AG04449 (cell line): Measurements from ENCODE around the gene PROSER2.
"Not testable (repeated sequence)": the region's sequence is repeated elsewhere in the genome, so short reads cannot be mapped to it uniquely, and the experiment has no call there.

Source experiments
- CTCF ChIA-PET: fragments of 350-600 bp; formaldehyde crosslinking; extraction: SDS; loops from one replicate; lab custom pipeline; 2021; ENCODE audit warnings: antibody characterized with exemption; lab: Yijun Ruan, JAX
- POLR2A ChIA-PET: fragments of 400-600, 350-600 bp; formaldehyde crosslinking; extraction: SDS; loops from one replicate; lab custom pipeline; 2020; ENCODE audit warnings: antibody characterized with exemption, inconsistent platforms; lab: Yijun Ruan, JAX
- DNase-seq: peaks from one replicate; pipeline ENCODE4 v3.0.0-alpha.2; 2010; ENCODE audit warnings: low read depth, low spot score
- H3K4me3 ChIP-seq: 2 replicates; pipeline ENCODE4 v1.5.1; 2011; ENCODE audit warnings: low read depth, mild to moderate bottlenecking, control low read depth, low read length
- TF ChIP-seq, protein P1 (sequence below): IDR thresholded peaks from one replicate; pipeline ENCODE4 v1.5.1; 2011; ENCODE audit warnings: mild to moderate bottlenecking, moderate library complexity, low read length, control low read depth, inconsistent platforms; ENCODE audit not compliant: insufficient read depth; ENCODE audit errors: missing control alignments

Gene PROSER2

DNA sequence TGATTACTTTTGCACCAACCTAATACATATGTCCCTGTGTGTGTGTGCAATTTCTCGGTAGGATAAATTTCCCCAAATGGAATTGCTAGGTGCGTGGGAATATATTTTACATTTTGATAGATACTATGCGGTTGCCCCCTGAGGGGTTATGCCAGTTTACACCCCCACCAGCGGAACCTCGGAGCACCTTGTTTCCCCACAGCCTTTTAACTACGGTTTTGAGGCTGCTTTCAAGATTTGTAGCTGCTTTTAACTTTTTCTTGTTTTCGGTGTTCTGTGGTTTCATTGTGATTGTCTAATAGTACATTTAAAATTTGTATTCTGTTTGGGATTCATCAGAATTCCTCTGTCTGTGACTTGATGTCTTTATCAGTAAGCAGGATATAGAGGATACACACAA lies 22.0 kb downstream of the PROSER2 start:
- no peak for DNase-seq
- TF ChIP-seq, protein P1, sequence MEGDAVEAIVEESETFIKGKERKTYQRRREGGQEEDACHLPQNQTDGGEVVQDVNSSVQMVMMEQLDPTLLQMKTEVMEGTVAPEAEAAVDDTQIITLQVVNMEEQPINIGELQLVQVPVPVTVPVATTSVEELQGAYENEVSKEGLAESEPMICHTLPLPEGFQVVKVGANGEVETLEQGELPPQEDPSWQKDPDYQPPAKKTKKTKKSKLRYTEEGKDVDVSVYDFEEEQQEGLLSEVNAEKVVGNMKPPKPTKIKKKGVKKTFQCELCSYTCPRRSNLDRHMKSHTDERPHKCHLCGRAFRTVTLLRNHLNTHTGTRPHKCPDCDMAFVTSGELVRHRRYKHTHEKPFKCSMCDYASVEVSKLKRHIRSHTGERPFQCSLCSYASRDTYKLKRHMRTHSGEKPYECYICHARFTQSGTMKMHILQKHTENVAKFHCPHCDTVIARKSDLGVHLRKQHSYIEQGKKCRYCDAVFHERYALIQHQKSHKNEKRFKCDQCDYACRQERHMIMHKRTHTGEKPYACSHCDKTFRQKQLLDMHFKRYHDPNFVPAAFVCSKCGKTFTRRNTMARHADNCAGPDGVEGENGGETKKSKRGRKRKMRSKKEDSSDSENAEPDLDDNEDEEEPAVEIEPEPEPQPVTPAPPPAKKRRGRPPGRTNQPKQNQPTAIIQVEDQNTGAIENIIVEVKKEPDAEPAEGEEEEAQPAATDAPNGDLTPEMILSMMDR, result no peak
- H3K4me3 ChIP-seq, result no peak overlapping the region
- ChIA-PET CTCF (interaction anchor here (3.5 kb wide), 1 partner anchor 25 kb away, joined by 10 read pairs; no protein-coding TSS in a partner anchor), POLR2A (no interaction called here)

- ChIA-PET CTCF (interaction anchor here (0.5 to 3.5 kb wide), 2 partner anchors 27 to 239 kb away, joined by 3 to 10 read pairs; no protein-coding TSS in a partner anchor), POLR2A (no interaction called here)
- no peak overlapping the region for H3K4me3 ChIP-seq
- no peak for DNase-seq
- TF ChIP-seq, protein P1, result no peak
Measured at GRCh38 chr10:11846542-11846941, 23.4 kb downstream of the PROSER2 start.

GRCh38 chr10:11849277-11849676 lies 26.1 kb downstream of the PROSER2 start:
- no peak for DNase-seq
- no peak overlapping the region for H3K4me3 ChIP-seq
- ChIA-PET POLR2A (no interaction called here), CTCF (interaction anchor here (0.7 to 1.2 kb wide), 2 partner anchors 29 to 473 kb away, joined by 3 read pairs; no protein-coding TSS in a partner anchor)
- TF ChIP-seq, protein P1, result no peak

- no peak overlapping the region for H3K4me3 ChIP-seq
- ChIA-PET POLR2A (no interaction called here), CTCF (interaction anchor here (0.7 to 1.2 kb wide), 2 partner anchors 30 to 472 kb away, joined by 3 read pairs; no protein-coding TSS in a partner anchor)
- TF ChIP-seq, protein P1, result no peak
- no peak for DNase-seq
Measured at GRCh38 chr10:11849911-11850310, 26.8 kb downstream of the PROSER2 start.

GRCh38 chr10:11851910-11852309 lies 28.8 kb downstream of the PROSER2 start:
- DNase-seq, result no peak
- ChIA-PET POLR2A (no interaction called here), CTCF (no interaction called here)
- TF ChIP-seq, protein P1, result no peak
- no peak overlapping the region for H3K4me3 ChIP-seq

- H3K4me3 ChIP-seq, POLR2A ChIA-PET, DNase-seq, CTCF ChIA-PET: not testable (repeated sequence)
Measured at GRCh38 chr10:11852637-11853036, 29.5 kb downstream of the PROSER2 start.

- no peak for DNase-seq
- H3K4me3 ChIP-seq, result no peak overlapping the region
- ChIA-PET CTCF (no interaction called here), POLR2A (no interaction called here)
- TF ChIP-seq, protein P1, result no peak
Measured at GRCh38 chr10:11853468-11853867, 30.3 kb downstream of the PROSER2 start.
